Neuronal stem cell (in vitro differentiated cells): Measurements from ENCODE around the gene TMEM186.
"Not testable (repeated sequence)": the region's sequence is repeated elsewhere in the genome, so short reads cannot be mapped to it uniquely, and the experiment has no call there.

ENCODE experiments used
- DNase-seq: peaks from one replicate; pipeline ENCODE4 v3.0.0-alpha.2; 2013; ENCODE audit warnings: low spot score
- H2AFZ ChIP-seq: one replicate; pipeline ENCODE4 v1.6.1; 2013; ENCODE audit warnings: mild to moderate bottlenecking, low read length, inconsistent platforms
- H2AK5ac ChIP-seq: 2 replicates; pipeline ENCODE4 v1.6.1; 2013; ENCODE audit warnings: low read depth, mild to moderate bottlenecking, inconsistent platforms, low read length, moderate library complexity, mixed read lengths
- H2BK120ac ChIP-seq: 2 replicates; pipeline ENCODE4 v1.6.1; 2013; ENCODE audit warnings: low read depth, mild to moderate bottlenecking, inconsistent platforms, low read length, moderate library complexity, mixed read lengths
- H2BK12ac ChIP-seq: one replicate; pipeline ENCODE4 v1.6.1; 2013; ENCODE audit warnings: low read length, inconsistent platforms
- H2BK15ac ChIP-seq: 2 replicates; pipeline ENCODE4 v1.6.1; 2013; ENCODE audit warnings: mild to moderate bottlenecking, low read length, inconsistent platforms, mixed read lengths
- H2BK5ac ChIP-seq: one replicate; pipeline ENCODE4 v1.6.1; 2013; ENCODE audit warnings: inconsistent platforms, mild to moderate bottlenecking, low read length, moderate library complexity
- H3K14ac ChIP-seq: one replicate; pipeline ENCODE4 v1.6.1; 2013; ENCODE audit warnings: low read length, inconsistent platforms
- H3K18ac ChIP-seq: 2 replicates; pipeline ENCODE4 v1.6.1; 2013; ENCODE audit warnings: low read length, inconsistent platforms
- H3K23ac ChIP-seq: 2 replicates; pipeline ENCODE4 v1.6.1; 2013; ENCODE audit warnings: low read depth, mild to moderate bottlenecking, mixed read lengths, low read length, inconsistent platforms; ENCODE audit not compliant: poor library complexity
- H3K27ac ChIP-seq: replicated peaks from 3 replicates; pipeline ENCODE4 v1.5.1; 2013; ENCODE audit warnings: low read length, inconsistent platforms
- H3K27me3 ChIP-seq, 3 experiments: 2 replicates each; pipeline ENCODE4 v1.6.1; 2013; ENCODE audit warnings: low read length in 3 of 3, mild to moderate bottlenecking in 2 of 3, inconsistent platforms in 1 of 3, low read depth in 1 of 3, mixed read lengths in 1 of 3, moderate library complexity in 1 of 3; ENCODE audit not compliant: control insufficient read depth in 3 of 3, insufficient read depth in 3 of 3
- H3K36me3 ChIP-seq, 2 donors: replicated peaks in 1 of 2; 2 replicates each; pipeline ENCODE4 v1.6.1; 2013; ENCODE audit warnings: low read length in 2 of 2; ENCODE audit not compliant: control insufficient read depth in 2 of 2, insufficient read depth in 2 of 2
- H3K4ac ChIP-seq: 2 replicates; pipeline ENCODE4 v1.6.1; 2013; ENCODE audit warnings: inconsistent platforms, mild to moderate bottlenecking, low read length, moderate library complexity
- H3K4me1 ChIP-seq, 2 donors: 1 replicate in 1 of 2; 2 replicates in 1 of 2; pipeline ENCODE4 v1.6.1; 2013; ENCODE audit warnings: low read length in 2 of 2, low read depth in 1 of 2; ENCODE audit not compliant: control insufficient read depth in 2 of 2, insufficient read depth in 1 of 2
- H3K4me2 ChIP-seq: one replicate; pipeline ENCODE4 v1.6.1; 2013; ENCODE audit warnings: mild to moderate bottlenecking, low read length, inconsistent platforms; ENCODE audit not compliant: insufficient read depth, poor library complexity, severe bottlenecking
- H3K4me3 ChIP-seq, 2 donors: 2 replicates each; pipeline ENCODE4 v1.5.1; 2013; ENCODE audit warnings: low read length in 2 of 2, mild to moderate bottlenecking in 2 of 2, inconsistent platforms in 1 of 2, moderate library complexity in 1 of 2
- H3K79me1 ChIP-seq: one replicate; pipeline ENCODE4 v1.6.1; 2013; ENCODE audit warnings: low read depth, mild to moderate bottlenecking, inconsistent platforms, low read length, moderate library complexity
- H3K9ac ChIP-seq: one replicate; pipeline ENCODE4 v1.6.1; 2013; ENCODE audit warnings: mild to moderate bottlenecking, low read depth, low read length, inconsistent platforms; ENCODE audit not compliant: poor library complexity
- H3K9me3 ChIP-seq, 2 donors: replicated peaks in 1 of 2; 2 replicates each; pipeline versions ENCODE3 to v1.6.1; 2013; ENCODE audit warnings: low read length in 2 of 2, mild to moderate bottlenecking in 2 of 2, inconsistent platforms in 1 of 2, low read depth in 1 of 2, mixed read lengths in 1 of 2, moderate library complexity in 1 of 2; ENCODE audit not compliant: control insufficient read depth in 2 of 2, insufficient read depth in 1 of 2
- H4K8ac ChIP-seq: one replicate; pipeline ENCODE4 v1.6.1; 2013; ENCODE audit warnings: low read depth, mild to moderate bottlenecking, inconsistent platforms, low read length, moderate library complexity
- H4K91ac ChIP-seq: one replicate; pipeline ENCODE4 v1.6.1; 2013; ENCODE audit warnings: low read length, low read depth, mild to moderate bottlenecking, inconsistent platforms; ENCODE audit not compliant: poor library complexity
- WGBS, 2 donors: extraction: QIAGEN DNeasy Blood & Tissue Kit; methylation state at CpG; one replicate each; pipeline ENCODE4 v1.1.7; 2013; ENCODE audit warnings: missing lambda C conversion rate in 2 of 2, mixed read lengths in 1 of 2; ENCODE audit not compliant: insufficient read length in 2 of 2, insufficient replicate concordance in 1 of 2; ENCODE audit errors: extremely low coverage in 2 of 2; 5-methylcytosine and 5-hydroxymethylcytosine counted together

TMEM186 gene

GRCh38 chr16:8843296-8843695 is 45.9 kb upstream of the TMEM186 start:
- not testable (repeated sequence) for H3K18ac ChIP-seq, H3K27me3 ChIP-seq, H3K79me1 ChIP-seq, H2BK15ac ChIP-seq, H2AK5ac ChIP-seq, H3K4me2 ChIP-seq, H4K8ac ChIP-seq, H3K23ac ChIP-seq, H3K4me3 ChIP-seq, H3K4ac ChIP-seq, H4K91ac ChIP-seq, H2AFZ ChIP-seq, H3K14ac ChIP-seq, H3K9me3 ChIP-seq, H3K9ac ChIP-seq, H2BK5ac ChIP-seq, H2BK120ac ChIP-seq, H2BK12ac ChIP-seq, H3K4me1 ChIP-seq, H3K27ac ChIP-seq, DNase-seq
- no CpG with 5 or more reads among the region's 12 CpGs for WGBS, 2 donors
- H3K36me3 ChIP-seq: peaks cover 8 to 30% of the 10 kb centered on the region in 2 donors

GRCh38 chr16:8842016-8842415 is 44.6 kb upstream of the TMEM186 start:
- H3K36me3 ChIP-seq: peaks cover 0 to 17% of the 10 kb centered on the region in 2 donors
- H3K23ac ChIP-seq, H2BK120ac ChIP-seq, H2AFZ ChIP-seq, H3K9me3 ChIP-seq, H4K8ac ChIP-seq, H3K4me3 ChIP-seq, H3K27me3 ChIP-seq, H3K9ac ChIP-seq, H2AK5ac ChIP-seq, H4K91ac ChIP-seq, H3K4ac ChIP-seq, H3K18ac ChIP-seq, H3K79me1 ChIP-seq, DNase-seq, H3K4me2 ChIP-seq, H2BK12ac ChIP-seq, H3K14ac ChIP-seq, H2BK15ac ChIP-seq, H2BK5ac ChIP-seq, H3K27ac ChIP-seq, H3K4me1 ChIP-seq: not testable (repeated sequence)
- no CpG with 5 or more reads among the region's 4 CpGs for WGBS, 2 donors

- not testable (repeated sequence) for H2AK5ac ChIP-seq, H3K36me3 ChIP-seq, H2BK120ac ChIP-seq, DNase-seq, H3K27ac ChIP-seq, H3K4me3 ChIP-seq, H3K23ac ChIP-seq, H2BK15ac ChIP-seq, H2AFZ ChIP-seq, H3K4ac ChIP-seq, H3K18ac ChIP-seq, H3K4me1 ChIP-seq, H3K79me1 ChIP-seq, H2BK12ac ChIP-seq, H4K91ac ChIP-seq, H3K9ac ChIP-seq, H3K27me3 ChIP-seq, H3K14ac ChIP-seq, H3K4me2 ChIP-seq, H2BK5ac ChIP-seq, H4K8ac ChIP-seq, H3K9me3 ChIP-seq
- WGBS, 2 donors: no CpG with 5 or more reads among the region's 15 CpGs
These were observed 40.2 kb upstream of the TMEM186 start for GRCh38 chr16:8837594-8837993.

GRCh38 chr16:8836797-8837196 is 39.4 kb upstream of the TMEM186 start:
- not testable (repeated sequence) for H3K9me3 ChIP-seq, H3K14ac ChIP-seq, H2AK5ac ChIP-seq, H2BK120ac ChIP-seq, H3K23ac ChIP-seq, H3K4me3 ChIP-seq, H2AFZ ChIP-seq, H3K18ac ChIP-seq, H2BK12ac ChIP-seq, H2BK15ac ChIP-seq, H3K36me3 ChIP-seq, H4K8ac ChIP-seq, H3K27ac ChIP-seq, DNase-seq, H3K4me2 ChIP-seq, H3K27me3 ChIP-seq, H4K91ac ChIP-seq, H3K9ac ChIP-seq, H2BK5ac ChIP-seq, H3K4ac ChIP-seq, H3K79me1 ChIP-seq
- H3K4me1 ChIP-seq: peaks cover 7 to 10% of the 10 kb centered on the region in 2 donors
- no CpG with 5 or more reads among the region's 7 CpGs for WGBS, 2 donors
